Neutrophil (primary cell): Measurements from ENCODE around the gene AAK1.
"Not testable (repeated sequence)": the region's sequence is repeated elsewhere in the genome, so short reads cannot be mapped to it uniquely, and the experiment has no call there.

Experiments used
- H3K27ac ChIP-seq: fragments of 200-600 bp; sonication (generic); 2 replicates; pipeline ENCODE4 v1.5.1; 2016; ENCODE audit warnings: mild to moderate bottlenecking, moderate library complexity
- H3K27me3 ChIP-seq: fragments of 200-600 bp; sonication (generic); 2 replicates; pipeline ENCODE4 v1.6.0; 2016; ENCODE audit warnings: mild to moderate bottlenecking
- H3K36me3 ChIP-seq: fragments of 200-600 bp; sonication (generic); 2 replicates; pipeline ENCODE4 v1.5.1; 2017
- H3K4me1 ChIP-seq, 2 experiments: fragments of 200-600 bp in 1 of 2; sonication (generic) in 1 of 2; 1 replicate in 1 of 2; 2 replicates in 1 of 2; pipeline versions ENCODE4 v1.5.1 to v1.6.1; 2013 to 2016; ENCODE audit warnings: low read depth in 1 of 2, low read length in 1 of 2, mild to moderate bottlenecking in 1 of 2, moderate library complexity in 1 of 2; ENCODE audit not compliant: control insufficient read depth in 1 of 2, insufficient read depth in 1 of 2
- H3K4me3 ChIP-seq, 2 experiments: fragments of 200-600 bp in 1 of 2; sonication (generic) in 1 of 2; 1 replicate in 1 of 2; 2 replicates in 1 of 2; pipeline ENCODE4 v1.5.1; 2013 to 2016; ENCODE audit warnings: low read depth in 1 of 2, low read length in 1 of 2, mild to moderate bottlenecking in 1 of 2, moderate library complexity in 1 of 2
- H3K9me3 ChIP-seq: fragments of 200-600 bp; sonication (generic); 2 replicates; pipeline ENCODE4 v1.5.1; 2016
- CTCF ChIP-seq: fragments of 200-600 bp; sonication (generic); IDR thresholded peaks from 2 replicates; pipeline ENCODE4 v1.5.1; 2016; ENCODE audit warnings: antibody characterized with exemption

Gene AAK1

GRCh38 chr2:69667805-69668382 lies 24.4 kb upstream of the AAK1 start:
- TF ChIP-seq CTCF = no peak
- H3K4me3 ChIP-seq = no peak overlapping the region
- no peaks in the 10 kb centered on the region for H3K27me3 ChIP-seq
- H3K27ac ChIP-seq = no peak overlapping the region
- H3K36me3 ChIP-seq = no peaks in the 10 kb centered on the region
- no peaks in the 10 kb centered on the region for H3K9me3 ChIP-seq
- no peaks in the 10 kb centered on the region for H3K4me1 ChIP-seq

- TF ChIP-seq CTCF = no peak
- Histone ChIP-seq H3K36me3 (no peaks in the 10 kb centered on the region), H3K4me1 (no peaks in the 10 kb centered on the region), H3K27ac (no peak overlapping the region), H3K27me3 (no peaks in the 10 kb centered on the region), H3K9me3 (no peaks in the 10 kb centered on the region), H3K4me3 (no peak overlapping the region)
Observed at GRCh38 chr2:69665152-69665551, 21.6 kb upstream of the AAK1 start.

GRCh38 chr2:69663860-69664259 lies 20.3 kb upstream of the AAK1 start:
- Histone ChIP-seq H3K27ac (no peak overlapping the region), H3K27me3 (no peaks in the 10 kb centered on the region), H3K4me3 (no peak overlapping the region), H3K9me3 (no peaks in the 10 kb centered on the region), H3K36me3 (no peaks in the 10 kb centered on the region), H3K4me1 (no peaks in the 10 kb centered on the region)
- TF ChIP-seq CTCF = no peak

GRCh38 chr2:69662547-69662946 lies 19.0 kb upstream of the AAK1 start:
- not testable (repeated sequence) for H3K4me1 ChIP-seq, H3K27me3 ChIP-seq, H3K27ac ChIP-seq, H3K4me3 ChIP-seq, H3K9me3 ChIP-seq, H3K36me3 ChIP-seq

- H3K27me3 ChIP-seq = no peaks in the 10 kb centered on the region
- TF ChIP-seq CTCF = no peak
- H3K9me3 ChIP-seq = no peaks in the 10 kb centered on the region
- no peak overlapping the region for H3K27ac ChIP-seq
- no peak overlapping the region for H3K4me3 ChIP-seq
- H3K4me1 ChIP-seq = no peaks in the 10 kb centered on the region
- no peaks in the 10 kb centered on the region for H3K36me3 ChIP-seq
Observed at GRCh38 chr2:69660637-69661036, 17.1 kb upstream of the AAK1 start.

GRCh38 chr2:69659941-69660483 lies 16.5 kb upstream of the AAK1 start:
- Histone ChIP-seq H3K4me1 (no peaks in the 10 kb centered on the region), H3K27ac (no peak overlapping the region), H3K9me3 (no peaks in the 10 kb centered on the region), H3K36me3 (no peaks in the 10 kb centered on the region), H3K27me3 (no peaks in the 10 kb centered on the region), H3K4me3 (no peak overlapping the region)
- no peak for TF ChIP-seq CTCF
